NCI-H187 (cell line): Measurements from ENCODE around the gene ATP13A2.

ENCODE experiments used
- DNase-seq, 2 experiments: peaks; one replicate each; lab custom pipeline; 2025; lab: John Stamatoyannopoulos, UW

The ATP13A2 gene

DNA sequence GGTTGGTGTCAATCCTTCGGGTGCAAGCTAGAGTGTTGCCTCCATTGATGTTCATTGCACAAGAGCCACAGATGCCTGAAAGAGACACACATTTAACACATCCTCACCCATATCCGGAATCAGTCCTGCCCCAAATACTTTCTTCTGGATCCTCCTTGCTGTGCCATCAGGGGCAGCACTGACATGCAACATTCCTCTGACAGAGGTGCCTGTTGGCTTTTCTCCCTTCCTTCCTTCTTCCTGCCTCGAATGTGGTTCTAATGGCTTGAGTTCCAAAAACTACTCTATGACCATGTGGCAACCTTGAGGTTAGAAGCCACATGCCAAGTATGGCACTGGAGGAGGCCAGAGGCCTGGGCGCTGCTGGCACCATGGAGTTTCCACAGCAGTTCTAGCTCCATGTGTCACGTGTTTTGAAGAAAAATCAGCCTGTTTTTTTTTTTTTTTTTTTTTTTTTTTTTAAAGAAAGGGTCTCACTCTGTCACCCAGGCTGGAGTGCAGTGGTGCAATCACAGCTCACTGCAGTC lies 17.0 kb upstream of the ATP13A2 start:
- DNase-seq = no peak

DNA sequence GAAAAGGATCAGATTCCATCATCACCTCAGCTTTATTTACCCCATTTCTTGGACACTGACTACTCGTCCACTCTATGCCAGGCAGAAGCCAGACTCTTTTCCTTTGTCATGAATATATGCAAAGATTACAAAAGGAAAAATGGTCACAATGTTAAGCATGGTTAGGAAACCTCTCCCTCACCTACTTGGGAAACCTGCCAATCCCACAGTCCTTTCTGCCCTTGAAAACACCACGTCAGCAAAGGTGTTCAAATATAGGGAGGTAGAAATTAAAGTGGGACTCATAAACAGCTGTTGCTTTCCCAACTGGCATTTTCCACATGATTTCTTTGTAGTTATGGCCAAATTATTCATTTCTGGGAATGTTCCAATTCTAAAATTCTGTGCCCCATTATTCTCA lies 16.2 kb upstream of the ATP13A2 start:
- DNase-seq = no peak

DNA sequence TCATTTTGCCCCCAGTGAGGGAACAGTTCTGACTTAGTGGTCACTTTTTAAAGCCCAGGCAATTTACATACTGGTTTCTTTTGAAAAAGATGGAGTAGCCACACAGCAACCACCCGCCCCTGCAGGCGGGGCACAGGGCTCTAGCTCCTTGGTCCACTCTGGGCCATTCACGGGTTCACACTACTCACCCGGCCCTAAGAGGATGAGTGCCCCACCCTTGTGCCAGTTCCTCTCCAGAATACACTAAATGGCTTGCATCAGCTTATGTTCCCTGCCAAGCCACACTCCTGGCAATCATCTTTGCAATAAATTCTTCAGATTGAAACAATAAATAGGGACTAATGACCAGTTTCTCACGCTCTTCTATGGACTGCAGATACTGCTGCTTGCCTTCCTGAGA lies 15.7 kb upstream of the ATP13A2 start:
- no peak for DNase-seq

DNA sequence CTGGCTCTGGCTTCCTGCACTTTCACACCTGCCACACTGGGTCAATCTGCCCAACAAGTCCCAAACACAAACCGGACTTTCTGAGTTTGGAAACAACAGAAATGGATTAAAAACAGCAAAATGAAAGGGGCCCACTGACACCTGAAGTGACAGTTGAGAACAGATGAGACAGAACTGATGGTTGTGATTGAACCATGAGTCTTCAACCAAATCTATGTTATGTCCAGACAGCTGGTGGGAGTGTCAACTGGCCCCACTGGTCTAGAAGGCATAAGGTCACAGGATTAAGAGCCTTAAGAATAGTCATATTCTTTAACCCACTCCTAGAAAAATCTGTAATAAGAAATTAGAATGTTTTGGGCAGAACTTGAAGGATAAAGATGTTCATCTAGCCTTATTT lies 13.0 kb upstream of the ATP13A2 start:
- no peak for DNase-seq

DNA sequence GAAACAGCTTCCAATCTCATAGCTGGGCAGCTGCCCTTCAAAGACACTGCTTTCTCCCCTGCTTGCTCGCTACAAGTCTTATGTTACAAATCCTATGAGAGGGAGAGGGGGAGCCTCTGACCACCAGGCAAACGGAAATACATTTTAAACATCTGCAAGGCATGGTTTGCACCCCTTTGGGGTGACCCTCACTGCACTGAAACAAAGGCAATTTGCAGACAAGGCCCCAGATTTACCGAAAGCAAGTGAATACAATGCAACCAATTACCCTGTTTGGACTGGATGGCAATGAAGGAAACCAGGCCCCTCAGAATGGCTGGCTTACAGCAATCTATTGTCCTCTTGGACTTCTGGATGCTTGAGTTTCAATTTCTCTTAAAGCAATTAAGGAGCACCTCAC lies 11.8 kb upstream of the ATP13A2 start:
- no peak for DNase-seq

DNA sequence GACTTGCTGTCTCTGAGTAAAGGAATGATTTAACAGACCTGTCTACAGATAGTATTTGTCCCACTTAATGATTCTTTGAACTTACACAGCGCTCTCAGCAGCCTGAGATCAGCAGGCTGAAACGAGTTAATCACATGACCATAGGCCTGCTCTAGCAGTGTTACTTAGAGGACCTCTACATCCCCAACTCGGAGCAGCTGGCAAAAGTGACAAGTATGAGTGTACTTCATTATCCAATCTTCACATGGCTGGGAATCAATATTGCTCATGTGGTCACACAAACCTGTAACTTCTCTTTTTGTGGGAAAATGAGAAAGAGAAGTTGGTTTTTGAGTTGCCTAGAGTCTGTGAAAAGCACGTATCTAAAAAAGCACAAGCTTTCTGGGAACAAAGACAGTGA lies 11.4 kb upstream of the ATP13A2 start:
- DNase-seq = no peak

DNA sequence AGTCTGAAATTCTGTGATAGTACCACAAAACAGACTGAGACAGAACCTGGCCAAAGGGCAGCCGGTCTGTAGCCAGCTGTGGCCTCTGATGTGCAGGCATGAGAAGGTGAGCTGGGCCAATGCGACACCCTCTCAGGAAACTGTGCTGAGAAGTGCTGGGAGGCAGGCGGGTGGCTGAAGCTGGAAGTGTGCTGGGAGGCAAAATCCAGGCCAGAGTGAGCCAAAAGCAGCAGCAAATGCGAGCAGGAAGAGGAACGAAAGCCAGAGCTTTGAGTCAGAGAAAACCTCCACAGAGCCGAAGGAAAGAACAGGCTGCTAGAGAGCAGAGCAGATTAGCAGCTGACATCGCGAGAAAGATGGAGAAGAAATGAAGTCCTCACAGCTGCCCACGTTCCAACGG lies 10.2 kb upstream of the ATP13A2 start:
- DNase-seq = no peak

DNA sequence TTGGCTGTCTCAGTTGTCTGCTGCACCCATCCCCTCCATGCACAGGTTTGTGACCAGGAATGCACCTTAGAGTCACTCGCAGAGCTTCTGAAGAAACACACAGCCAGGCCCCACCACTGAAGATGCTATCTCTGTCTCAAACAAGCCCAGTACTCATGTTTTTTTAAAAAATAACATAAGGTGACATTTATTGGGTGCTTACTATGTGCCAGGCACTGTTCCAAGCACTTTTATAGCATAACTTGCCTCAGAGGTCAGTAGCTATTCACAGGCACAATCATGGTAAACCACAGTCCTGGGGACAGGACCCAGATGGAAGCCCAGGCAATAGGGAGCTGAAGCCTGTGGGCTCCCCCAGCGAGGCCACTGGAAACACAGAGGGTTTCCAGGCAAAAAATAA lies 8.8 kb upstream of the ATP13A2 start:
- DNase-seq = no peak

DNA sequence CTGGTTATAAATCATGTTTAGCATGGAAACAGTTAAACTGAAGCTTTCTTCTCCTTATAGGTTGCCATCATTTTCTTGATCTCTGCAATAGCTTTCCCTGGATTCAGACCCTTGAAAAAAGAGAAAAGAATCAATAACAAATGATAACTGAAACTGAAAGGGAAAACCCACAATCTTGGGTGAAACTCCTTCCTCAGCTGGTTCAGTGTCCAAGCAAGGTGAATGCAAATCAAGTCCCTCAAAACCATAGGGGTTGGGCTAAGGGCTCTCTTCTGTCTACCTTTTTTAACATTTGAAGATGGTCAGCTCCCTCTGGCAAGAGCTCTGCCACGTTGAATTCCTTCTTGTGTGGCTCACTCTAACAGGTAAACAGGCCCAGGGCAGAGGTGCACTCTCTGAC lies 7.1 kb upstream of the ATP13A2 start:
- no peak for DNase-seq

DNA sequence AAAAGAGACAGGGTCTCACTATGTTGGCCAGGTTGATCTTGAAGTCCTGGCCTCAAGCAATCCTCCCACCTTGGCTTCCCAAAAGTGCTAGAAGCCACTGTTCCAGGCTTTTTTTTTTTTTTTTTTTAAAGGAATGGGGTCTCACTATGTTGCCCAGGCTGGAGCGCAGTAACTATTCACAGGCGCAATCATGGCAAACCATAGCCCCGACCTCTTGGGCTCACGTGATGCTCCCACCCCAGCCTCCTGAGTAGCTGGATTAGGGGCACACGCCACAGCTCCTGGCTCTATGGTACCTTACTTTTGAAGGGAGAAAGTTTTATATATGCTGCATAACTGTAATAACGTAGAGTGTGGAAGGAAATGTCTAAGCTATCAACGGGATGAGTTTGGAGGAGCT lies 5.7 kb upstream of the ATP13A2 start:
- DNase-seq = no peak

DNA sequence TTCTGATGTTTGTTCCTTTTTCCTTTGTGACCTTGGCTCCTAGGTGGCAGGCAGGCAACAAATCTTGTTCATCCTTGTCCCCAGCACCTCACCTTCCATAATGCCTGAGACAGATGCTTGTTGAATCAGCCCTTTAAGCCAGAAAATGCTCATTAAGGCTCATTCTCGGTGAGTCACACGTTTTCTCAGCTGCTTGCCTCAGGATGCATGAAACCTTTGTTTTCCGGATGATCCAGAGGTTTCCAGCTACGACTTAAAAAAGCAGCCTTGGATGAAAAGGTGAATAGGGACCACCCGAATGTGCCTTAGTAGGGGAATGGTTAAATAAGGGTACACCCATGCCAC lies 4.6 kb upstream of the ATP13A2 start:
- DNase-seq = no peak

DNA sequence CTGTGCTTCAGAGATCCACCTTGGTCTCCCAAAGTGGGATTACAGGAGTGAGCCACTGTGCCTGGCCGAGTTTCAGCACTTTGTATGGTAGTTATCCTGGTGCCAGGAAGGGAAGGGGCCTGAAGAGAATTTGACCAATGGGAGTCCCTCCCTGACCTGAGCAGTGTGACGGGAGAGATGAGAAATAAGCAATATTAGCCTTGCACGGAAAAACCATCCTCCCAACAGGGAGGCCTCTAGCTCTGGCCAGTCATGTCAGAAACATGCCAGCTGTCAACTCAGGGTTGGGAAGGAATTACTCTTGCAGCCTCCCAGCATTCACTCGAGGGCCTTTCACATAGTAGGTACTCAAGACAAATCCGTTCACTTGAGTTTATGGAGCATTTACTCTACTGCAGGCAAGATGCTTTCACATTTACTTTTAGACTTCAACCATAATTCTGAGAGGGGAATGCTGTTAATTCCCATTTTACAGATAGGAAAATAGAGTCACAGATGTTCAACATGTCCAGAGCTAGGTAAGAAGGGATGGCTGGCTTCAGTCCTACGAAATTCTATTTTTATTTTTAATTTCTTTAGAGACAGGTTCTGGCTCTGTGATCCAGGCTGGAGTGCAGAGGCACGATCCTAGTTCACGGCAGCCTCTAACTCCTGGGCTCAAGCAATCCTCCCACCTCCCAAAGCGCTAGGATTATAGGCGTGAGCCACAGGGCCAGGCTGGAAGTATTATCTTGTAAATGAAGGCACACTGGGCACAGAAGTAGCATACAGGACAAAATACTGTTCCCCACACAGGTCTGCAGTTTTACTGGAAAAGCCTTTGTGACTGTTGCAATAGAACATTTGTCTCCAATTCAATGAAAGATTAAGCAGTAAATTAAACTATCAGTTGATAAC lies 3.2 kb upstream of the ATP13A2 start:
- DNase-seq = no peak

DNA sequence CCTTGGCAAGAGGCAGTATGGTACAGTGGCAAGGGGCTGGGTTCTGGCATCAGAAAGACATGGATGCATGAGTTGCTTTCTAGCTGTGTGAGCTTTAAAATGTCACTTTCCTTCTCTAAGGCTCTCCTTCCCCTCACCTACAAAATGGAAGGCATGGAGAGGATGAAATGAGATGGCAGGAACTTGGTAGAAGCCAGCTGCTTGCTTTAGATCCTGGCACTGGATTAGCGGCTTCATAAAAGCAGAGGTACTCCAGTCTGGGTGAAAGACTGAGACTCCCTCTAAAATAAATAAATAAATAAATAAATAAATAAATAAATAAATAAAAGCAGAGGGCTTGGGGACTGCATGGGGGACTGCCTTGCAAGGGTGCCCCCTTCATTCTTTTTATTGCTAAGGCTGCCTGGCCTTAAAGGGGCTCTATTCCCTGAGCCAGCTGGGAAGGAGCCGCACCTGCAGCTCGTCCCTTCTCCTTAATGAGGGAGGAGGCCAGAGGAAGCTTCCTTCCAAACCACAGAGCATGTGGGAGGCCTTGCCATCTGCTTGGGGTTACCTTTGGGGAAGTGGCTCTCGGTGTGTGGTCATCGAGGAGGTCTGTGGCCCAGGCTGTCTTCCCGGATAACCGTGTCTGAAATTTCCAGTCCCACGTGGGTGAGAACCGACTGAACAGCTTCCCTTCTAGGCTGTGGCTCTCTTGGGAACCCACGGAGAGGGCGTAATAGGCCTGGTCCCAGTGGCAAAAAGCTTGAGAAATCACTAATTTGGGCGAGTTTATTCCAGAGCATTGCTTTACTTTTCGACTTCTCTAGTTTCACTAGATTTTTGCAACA lies 2.0 kb upstream of the ATP13A2 start:
- DNase-seq = no peak

DNA sequence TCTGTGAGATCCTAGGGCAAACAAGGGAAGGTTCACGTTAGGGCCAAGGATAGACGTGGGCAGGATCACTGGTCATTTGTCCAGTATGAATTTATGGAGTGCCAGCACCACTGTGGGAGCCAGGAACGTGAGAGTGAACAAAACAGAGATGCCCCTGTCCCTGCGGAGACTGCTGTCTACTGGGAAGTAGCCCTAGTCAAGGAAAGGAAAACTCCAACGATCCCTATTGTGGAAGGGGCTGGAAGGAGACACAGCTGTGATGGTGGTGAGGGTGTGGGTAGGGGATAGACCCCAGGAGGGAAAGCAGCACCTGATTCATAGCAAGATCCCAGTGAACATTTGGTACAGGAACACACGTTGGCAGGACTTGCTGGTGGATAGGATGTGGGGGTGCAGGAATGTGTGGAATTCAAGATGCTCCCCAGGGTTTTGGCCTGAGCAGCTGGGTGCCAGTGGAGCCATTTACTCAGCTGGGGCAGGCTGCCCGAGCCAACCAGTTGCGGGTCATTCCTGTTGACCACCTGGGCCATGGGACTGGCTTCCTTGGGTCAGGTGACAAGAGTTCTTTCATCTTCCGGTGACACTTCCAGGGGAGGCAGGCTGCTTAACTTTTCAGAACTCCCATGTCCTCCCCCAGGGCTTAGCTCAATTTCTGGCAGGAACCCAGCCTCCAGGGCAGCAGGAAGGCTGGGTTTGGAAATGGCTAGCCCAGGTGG lies 1.2 kb upstream of the ATP13A2 start:
- DNase-seq = no peak

DNA sequence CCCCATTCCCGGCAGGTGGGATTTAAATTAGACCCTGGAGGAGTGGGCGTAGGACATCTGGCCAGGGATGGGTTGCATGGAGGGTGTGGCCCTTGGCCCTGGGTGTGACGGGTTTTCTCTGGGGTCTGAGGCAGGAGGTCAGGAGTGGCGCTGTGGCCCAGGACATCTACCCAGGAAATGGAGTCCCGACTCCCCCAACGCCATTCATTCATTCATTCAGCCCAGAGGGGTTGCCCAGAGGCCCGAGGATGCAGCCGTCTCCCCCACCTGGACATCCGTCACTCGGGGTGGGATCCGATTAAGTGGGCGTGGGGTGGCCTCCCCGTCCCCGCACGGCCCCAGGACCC lies 663 bp downstream of the ATP13A2 start:
- DNase-seq = no peak

DNA sequence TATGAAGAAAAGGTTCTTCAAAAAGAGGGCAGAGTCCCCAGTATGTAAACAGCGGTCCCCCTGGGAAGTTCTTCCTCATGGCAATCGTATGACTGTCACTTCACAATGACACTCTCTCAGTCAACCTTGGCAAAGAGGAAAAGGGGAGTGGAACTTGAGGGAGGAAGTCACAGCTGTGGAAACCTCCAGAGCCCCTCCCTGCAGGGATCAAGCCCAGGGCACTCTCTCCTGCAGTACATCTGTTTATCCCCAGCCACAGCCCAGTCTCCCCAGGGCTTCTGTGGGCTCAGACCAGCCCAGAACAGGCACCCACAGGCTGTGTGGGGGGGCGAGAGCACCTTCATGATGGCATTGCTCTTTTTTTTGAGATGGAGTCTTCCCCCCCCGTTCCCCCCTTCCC lies 2.0 kb downstream of the ATP13A2 start:
- no peak for DNase-seq

DNA sequence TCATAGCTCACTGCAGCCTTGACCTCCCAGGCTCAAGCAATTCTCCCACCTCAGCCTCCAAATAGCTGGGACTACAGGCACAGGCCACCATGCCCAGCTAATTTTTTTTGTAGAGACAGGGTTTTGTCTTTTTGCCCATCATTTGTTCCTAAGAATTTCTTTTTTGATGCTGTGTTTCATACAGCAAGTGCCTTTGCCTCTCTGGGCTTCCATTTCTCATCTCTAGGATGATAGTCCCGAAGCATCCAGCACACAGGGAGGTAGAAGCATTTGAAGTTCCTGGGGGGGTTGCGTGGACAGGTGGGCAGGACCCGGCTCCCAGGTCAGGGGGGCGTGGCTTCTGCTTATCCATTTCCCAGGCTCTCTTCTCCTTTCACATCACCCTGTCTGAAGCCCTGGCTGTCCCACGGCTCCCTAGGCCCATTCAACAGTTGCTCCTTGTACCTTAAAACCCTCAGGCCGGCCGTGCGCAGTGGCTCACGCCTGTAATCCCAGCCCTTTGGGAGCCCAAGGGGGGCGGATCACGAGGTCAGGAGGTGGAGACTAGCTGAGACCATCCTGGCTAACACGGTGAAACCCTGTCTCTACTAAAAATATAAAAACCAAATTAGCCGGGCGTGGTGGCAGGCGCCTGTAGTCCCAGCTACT lies 3.4 kb downstream of the ATP13A2 start:
- no peak for DNase-seq

DNA sequence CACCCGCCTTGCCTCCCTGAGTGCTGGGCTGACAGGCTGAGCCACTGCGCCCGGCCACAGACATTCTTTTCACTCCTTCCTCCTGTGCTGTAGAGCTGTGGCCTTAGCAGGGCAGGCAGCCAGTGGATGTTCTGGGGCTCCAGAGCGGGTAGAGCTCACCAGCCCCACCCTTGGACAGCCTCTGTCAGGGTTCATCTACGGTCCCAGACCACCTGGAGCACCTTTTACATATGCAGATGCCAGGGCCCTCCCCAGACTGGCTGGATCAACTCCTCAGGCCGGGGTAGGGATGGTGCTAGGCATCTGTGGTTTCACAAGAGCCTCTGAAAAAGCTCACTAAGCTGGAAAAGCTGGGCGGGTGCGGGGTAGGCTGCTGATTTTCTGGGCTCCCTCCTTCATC lies 4.6 kb downstream of the ATP13A2 start:
- DNase-seq = no peak

DNA sequence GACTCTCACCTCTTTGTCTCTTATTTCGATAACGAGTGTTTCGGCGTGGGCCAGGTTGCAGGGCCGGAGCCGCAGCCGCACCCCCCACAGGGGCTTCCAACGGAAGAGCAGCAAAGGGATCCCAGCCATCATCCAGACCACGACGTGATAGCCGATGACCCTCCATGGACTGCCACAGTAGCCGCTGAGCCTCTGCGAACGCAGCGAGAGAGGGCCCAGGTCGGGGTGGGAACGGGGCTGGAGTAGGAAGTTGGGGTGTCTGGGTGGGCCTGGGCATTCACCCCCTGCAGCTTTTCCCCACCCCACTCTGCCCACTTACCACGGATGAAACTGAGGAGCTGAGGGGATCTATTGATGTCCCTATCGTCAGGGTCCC lies 6.4 kb downstream of the ATP13A2 start:
- no peak for DNase-seq

DNA sequence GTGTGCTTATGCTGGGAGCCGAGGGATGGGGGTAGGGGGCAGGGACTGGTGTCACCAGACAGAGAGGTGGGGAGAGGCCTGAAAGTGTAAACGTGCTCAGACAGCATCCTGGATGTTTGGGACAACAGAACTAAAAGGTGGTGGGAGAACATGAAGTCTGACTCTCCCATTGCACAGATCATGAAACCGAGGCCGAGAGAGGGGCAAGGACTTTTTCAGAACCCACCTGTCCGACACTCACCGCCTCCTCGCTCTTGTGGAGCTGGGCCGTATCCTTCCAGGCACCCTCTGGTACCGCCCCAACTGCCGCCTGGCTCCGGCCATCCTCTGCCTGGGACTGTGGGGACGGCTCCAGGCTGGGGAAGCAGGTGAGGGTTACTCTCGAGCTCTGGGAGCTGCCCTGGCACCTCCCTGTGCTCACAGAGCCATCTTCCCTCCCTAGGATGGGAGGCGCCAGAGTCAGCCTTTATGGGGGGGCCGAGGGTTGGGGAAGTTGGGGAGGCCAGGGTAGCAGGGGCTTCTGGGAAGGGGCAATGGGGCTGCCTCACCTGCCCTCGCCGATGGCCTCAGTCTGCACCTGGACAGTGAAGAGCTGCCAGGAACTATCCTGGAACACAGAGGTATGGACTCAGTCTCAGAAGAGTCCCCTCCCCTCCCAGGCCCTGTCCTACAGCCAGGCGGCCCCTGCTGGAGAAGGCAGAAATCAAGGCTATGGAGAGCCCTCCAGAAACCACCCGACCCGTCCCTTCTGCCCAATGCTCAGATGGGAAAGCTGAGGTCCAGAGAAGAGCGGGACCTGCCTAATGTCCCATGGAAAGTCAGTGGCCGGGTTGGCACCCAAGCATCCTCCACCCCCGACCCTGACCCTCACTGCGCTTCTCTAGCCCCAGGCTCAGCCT lies 7.0 kb downstream of the ATP13A2 start:
- no peak for DNase-seq

DNA sequence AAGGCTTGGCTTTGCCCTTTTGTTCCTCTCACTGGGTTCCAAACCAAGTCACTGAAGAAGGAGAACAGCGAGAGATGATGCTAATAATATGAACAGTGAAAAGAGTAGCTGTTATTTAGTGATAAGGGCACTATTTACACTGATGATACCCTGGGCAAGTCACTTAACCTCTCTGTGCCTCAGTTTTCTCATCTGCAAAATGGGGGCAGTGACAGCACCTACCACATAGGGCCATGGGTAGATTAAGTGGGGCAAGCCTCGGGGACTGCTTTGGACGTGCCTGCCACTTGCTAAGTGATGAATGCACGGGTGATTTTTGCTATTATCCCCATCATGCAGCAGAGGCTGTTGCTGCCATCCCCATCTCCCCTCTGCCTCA lies 9.2 kb downstream of the ATP13A2 start:
- no peak for DNase-seq
